Stimulated activated CD4-positive, alpha-beta T cell treated with anti-CD3 and anti-CD28 coated beads, TNF-alpha, amount 100 ng/mL, for 1 hour (primary cell): ENCODE data around the gene MACIR.

Experiments
- DNase-seq, 3 donors: peaks; one replicate each; pipeline ENCODE4 v3.0.0-alpha.2; 2020; ENCODE audit warnings: low read depth in 3 of 3, low spot score in 1 of 3

The MACIR gene

GRCh38 chr5:103289024-103289423 is 30.5 kb downstream of the MACIR start:
- DNase-seq, result no peak

GRCh38 chr5:103290846-103291245 is 32.3 kb downstream of the MACIR start:
- no peak for DNase-seq

- no peak for DNase-seq
Observed at GRCh38 chr5:103291606-103292005, 33.0 kb downstream of the MACIR start.

GRCh38 chr5:103293099-103293498 is 34.5 kb downstream of the MACIR start:
- no peak for DNase-seq

GRCh38 chr5:103293719-103294118 is 35.2 kb downstream of the MACIR start:
- no peak for DNase-seq

- DNase-seq, result no peak
Observed at GRCh38 chr5:103294906-103295305, 36.3 kb downstream of the MACIR start.

- no peak for DNase-seq
Observed at GRCh38 chr5:103295424-103295823, 36.9 kb downstream of the MACIR start.

GRCh38 chr5:103295871-103296270 is 37.3 kb downstream of the MACIR start:
- no peak for DNase-seq

- no peak for DNase-seq
Observed at GRCh38 chr5:103298117-103298516, 39.6 kb downstream of the MACIR start.

GRCh38 chr5:103298607-103299188 is 40.1 kb downstream of the MACIR start:
- no peak for DNase-seq

GRCh38 chr5:103305809-103306208 is 47.2 kb downstream of the MACIR start:
- DNase-seq, result no peak

- no peak for DNase-seq
Observed at GRCh38 chr5:103307470-103307869, 48.9 kb downstream of the MACIR start.

- DNase-seq, result no peak
Observed at GRCh38 chr5:103308774-103309173, 50.2 kb downstream of the MACIR start.

- DNase-seq, result no peak
Observed at GRCh38 chr5:103313056-103313455, 54.5 kb downstream of the MACIR start.

- DNase-seq, result no peak
Observed at GRCh38 chr5:103315455-103315854, 56.9 kb downstream of the MACIR start.

GRCh38 chr5:103327451-103327850 is 68.9 kb downstream of the MACIR start:
- DNase-seq, result no peak

GRCh38 chr5:103327893-103328292 is 69.3 kb downstream of the MACIR start:
- DNase-seq, result no peak
